RWPE1 (cell line): Measurements from ENCODE around the gene OCRL.

ENCODE experiments used
- CTCF ChIA-PET: fragments of 350-600 bp; sonication (Branson Sonifier 250); formaldehyde crosslinking; extraction: SDS; loops from one replicate; lab custom pipeline; 2021; lab: Yijun Ruan, JAX
- POLR2A ChIA-PET: fragments of 400-600 bp; formaldehyde crosslinking; extraction: SDS; loops from one replicate; lab custom pipeline; 2020; ENCODE audit warnings: antibody characterized with exemption; ENCODE audit not compliant: low non-redundant PET; lab: Yijun Ruan, JAX
- DNase-seq: peaks from one replicate; pipeline ENCODE4 v3.0.0; 2012; ENCODE audit warnings: low spot score
- H3K27ac ChIP-seq: fragments of 450-650 bp; 2 replicates; pipeline ENCODE4 v1.5.1; 2017
- CTCF ChIP-seq: fragments of 450-650 bp; conservative IDR thresholded peaks from 2 replicates; pipeline ENCODE4 v1.5.1; 2017; ENCODE audit warnings: low read depth, mild to moderate bottlenecking

The OCRL gene

GRCh38 chrX:129522184-129523078, 17.6 kb upstream of the OCRL start:
- CTCF ChIA-PET: interaction anchor here (0.6 kb wide), 1 partner anchor 16 kb away, joined by 3 read pairs; no protein-coding TSS in a partner anchor
- no peak for TF ChIP-seq CTCF
- POLR2A ChIA-PET: no interaction called here
- peak overlapping the region; percentile 84 for H3K27ac ChIP-seq
- DNase-seq: peak; percentile 62

- TF ChIP-seq CTCF: no peak
- H3K27ac ChIP-seq: peak within 1 kb of the TSS; percentile 84
- ChIA-PET POLR2A (no interaction called here), CTCF (no interaction called here)
- peak; percentile 28 for DNase-seq
These were observed 16.8 kb upstream of the OCRL start, which contains the start of gene SMARCA1 for GRCh38 chrX:129523079-129523911. TSS of gene SMARCA1 (minus strand) at chrX:129523490. CDS start at chrX:129523370, 120 bp downstream.

- H3K27ac ChIP-seq: no peak overlapping the region
- ChIA-PET CTCF (no interaction called here), POLR2A (no interaction called here)
- no peak for DNase-seq
- TF ChIP-seq CTCF: no peak
These were observed 15.7 kb upstream of the OCRL start for GRCh38 chrX:129524250-129524850.

- no peak for DNase-seq
- TF ChIP-seq CTCF: no peak
- ChIA-PET CTCF (no interaction called here), POLR2A (no interaction called here)
- H3K27ac ChIP-seq: no peak overlapping the region
These were observed 14.9 kb upstream of the OCRL start for GRCh38 chrX:129525162-129525561.

- TF ChIP-seq CTCF: no peak
- POLR2A ChIA-PET: no interaction called here
- H3K27ac ChIP-seq: no peak overlapping the region
- CTCF ChIA-PET: no interaction called here
- DNase-seq: no peak
These were observed 14.2 kb upstream of the OCRL start for GRCh38 chrX:129525896-129526295.

GRCh38 chrX:129529685-129530281, 10.3 kb upstream of the OCRL start:
- no peak for TF ChIP-seq CTCF
- CTCF ChIA-PET: no interaction called here
- POLR2A ChIA-PET: no interaction called here
- DNase-seq: no peak
- no peak overlapping the region for H3K27ac ChIP-seq
